IMR-90 (cell line): Measurements from ENCODE around the gene PKP3. TPM values are rescaled to one million over a fixed set of nuclear protein-coding genes. Genes with fewer than 3 reads are reported as not detected.

Source experiments
- ATAC-seq: fragments of 200-7000 bp; cut with Tn5 transposase; 2 replicates; pipeline ENCODE4 v1.9.1; 2020; ENCODE audit warnings: low read depth, mild to moderate bottlenecking, moderate library complexity
- BruUV-seq: library from RNA; stranded (reverse); fragments of 400-500 nt; replicated peaks from 2 replicates; lab custom pipeline; 2021; lab: Mats Ljungman, UMichigan
- CTCF ChIA-PET: fragments of 300-600 bp; formaldehyde crosslinking; extraction: SDS; loops from one replicate; lab custom pipeline; 2021; ENCODE audit warnings: antibody characterized with exemption; lab: Yijun Ruan, JAX
- POLR2A ChIA-PET: fragments of 300-600 bp; sonication (Branson Sonifier 250); formaldehyde crosslinking; loops from one replicate; lab custom pipeline; 2022; ENCODE audit warnings: antibody characterized with exemption; ENCODE audit not compliant: unreplicated experiment; lab: Charles Lee
- DNase-seq: peaks from one replicate; pipeline ENCODE4 v3.0.0; 2013
- H2AFZ ChIP-seq: replicated peaks from 2 replicates; pipeline ENCODE3; 2013; ENCODE audit warnings: low read length, mild to moderate bottlenecking; ENCODE audit not compliant: poor library complexity
- H2AK5ac ChIP-seq: 2 replicates; pipeline ENCODE4 v1.6.1; 2013; ENCODE audit warnings: low read depth, low read length, inconsistent platforms
- H2AK9ac ChIP-seq: replicated peaks from 2 replicates; pipeline ENCODE3; 2013; ENCODE audit warnings: mild to moderate bottlenecking, low read depth, low read length, moderate library complexity; ENCODE audit not compliant: poor library complexity
- H2BK120ac ChIP-seq: 2 replicates; pipeline ENCODE4 v1.6.1; 2013; ENCODE audit warnings: low read depth, low read length, inconsistent platforms
- H2BK15ac ChIP-seq: 3 replicates; pipeline ENCODE4 v1.6.1; 2013; ENCODE audit warnings: low read depth, low read length, inconsistent platforms
- H2BK20ac ChIP-seq: 2 replicates; pipeline ENCODE4 v1.6.1; 2013; ENCODE audit warnings: low read depth, mild to moderate bottlenecking, inconsistent platforms, low read length, moderate library complexity
- H2BK5ac ChIP-seq: 2 replicates; pipeline ENCODE4 v1.6.1; 2013; ENCODE audit warnings: mild to moderate bottlenecking, low read depth, low read length, inconsistent platforms; ENCODE audit not compliant: poor library complexity, severe bottlenecking
- H3K14ac ChIP-seq: replicated peaks from 2 replicates; pipeline ENCODE4 v1.6.1; 2013; ENCODE audit warnings: low read depth, low read length, inconsistent platforms
- H3K18ac ChIP-seq: 2 replicates; pipeline ENCODE4 v1.6.1; 2013; ENCODE audit warnings: low read depth, low read length, control low read depth
- H3K23ac ChIP-seq: 2 replicates; pipeline ENCODE4 v1.6.1; 2013; ENCODE audit warnings: low read depth, low read length, inconsistent platforms
- H3K27ac ChIP-seq: 2 replicates; pipeline ENCODE4 v1.5.1; 2013; ENCODE audit warnings: mild to moderate bottlenecking, control low read depth, low read length; ENCODE audit not compliant: insufficient read depth
- H3K27me3 ChIP-seq: 2 replicates; pipeline ENCODE4 v1.6.1; 2013; ENCODE audit warnings: low read length; ENCODE audit not compliant: control insufficient read depth, insufficient read depth
- H3K36me3 ChIP-seq: 2 replicates; pipeline ENCODE4 v1.6.1; 2013; ENCODE audit warnings: low read length, mixed read lengths; ENCODE audit not compliant: control insufficient read depth, insufficient read depth
- H3K4ac ChIP-seq: 2 replicates; pipeline ENCODE4 v1.6.1; 2013; ENCODE audit warnings: low read depth, low read length, inconsistent platforms
- H3K4me1 ChIP-seq: 2 replicates; pipeline ENCODE4 v1.6.1; 2013; ENCODE audit warnings: low read length, mixed read lengths; ENCODE audit not compliant: control insufficient read depth, insufficient read depth
- H3K4me2 ChIP-seq: 2 replicates; pipeline ENCODE4 v1.6.1; 2013; ENCODE audit warnings: low read depth, mild to moderate bottlenecking, control low read depth, low read length, moderate library complexity
- H3K4me3 ChIP-seq: 2 replicates; pipeline ENCODE4 v1.5.1; 2013; ENCODE audit warnings: low read depth, mild to moderate bottlenecking, control low read depth, low read length, moderate library complexity; ENCODE audit not compliant: insufficient read depth
- H3K56ac ChIP-seq: 2 replicates; pipeline ENCODE4 v1.6.1; 2013; ENCODE audit warnings: low read length, inconsistent platforms; ENCODE audit not compliant: insufficient read depth; ENCODE audit errors: extremely low read depth
- H3K79me1 ChIP-seq, 2 experiments: 2 replicates each; pipeline ENCODE4 v1.6.1; 2013; ENCODE audit warnings: low read length in 2 of 2, inconsistent platforms in 1 of 2, low read depth in 1 of 2
- H3K9ac ChIP-seq: 2 replicates; pipeline ENCODE4 v1.6.1; 2013; ENCODE audit warnings: low read depth, low read length, control low read depth
- H3K9me1 ChIP-seq: 2 replicates; pipeline ENCODE4 v1.6.1; 2013; ENCODE audit warnings: low read length, inconsistent platforms; ENCODE audit not compliant: insufficient read depth
- H3K9me3 ChIP-seq: 2 replicates; pipeline ENCODE4 v1.6.1; 2013; ENCODE audit warnings: low read length; ENCODE audit not compliant: control insufficient read depth, insufficient read depth
- H4K20me1 ChIP-seq: 2 replicates; pipeline ENCODE4 v1.6.1; 2013; ENCODE audit warnings: low read length, inconsistent platforms; ENCODE audit not compliant: insufficient read depth
- H4K5ac ChIP-seq: 2 replicates; pipeline ENCODE4 v1.6.1; 2013; ENCODE audit warnings: mild to moderate bottlenecking, low read depth, low read length, control low read depth
- H4K8ac ChIP-seq, 2 experiments: 2 replicates each; pipeline ENCODE4 v1.6.1; 2013; ENCODE audit warnings: low read depth in 2 of 2, low read length in 2 of 2, control low read depth in 1 of 2, inconsistent platforms in 1 of 2
- H4K91ac ChIP-seq: 2 replicates; pipeline ENCODE4 v1.6.1; 2013; ENCODE audit warnings: low read depth, low read length, inconsistent platforms; ENCODE audit not compliant: insufficient read depth
- BHLHE40 ChIP-seq: fragments of 150-350 bp; IDR thresholded peaks from 2 replicates; pipeline ENCODE4 v1.6.1; 2016; ENCODE audit warnings: mild to moderate bottlenecking, low read depth, low read length
- CEBPB ChIP-seq: IDR thresholded peaks from 2 replicates; pipeline ENCODE4 v1.6.1; 2012; ENCODE audit warnings: low read depth, low read length, improper control_type of control experiment
- CHD1 ChIP-seq: IDR thresholded peaks from 2 replicates; pipeline ENCODE4 v1.6.1; 2012; ENCODE audit warnings: low read depth, low read length, improper control_type of control experiment
- CTCF ChIP-seq: conservative IDR thresholded peaks from 2 replicates; pipeline ENCODE4 v1.5.1; 2012; ENCODE audit warnings: mild to moderate bottlenecking, low read depth, low read length, improper control_type of control experiment
- POLR2A ChIP-seq: IDR thresholded peaks from 2 replicates; pipeline ENCODE4 v1.6.1; 2012; ENCODE audit warnings: mild to moderate bottlenecking, low read depth, low read length
- USF2 ChIP-seq: fragments of 150-350 bp; IDR thresholded peaks from 2 replicates; pipeline ENCODE4 v1.6.1; 2017; ENCODE audit warnings: mild to moderate bottlenecking, antibody characterized with exemption, low read length, low read depth
- WGBS, 2 experiments: methylation state at CpG; one replicate each; pipeline versions ENCODE4 v1.1.5 to v1.1.7; 2013; ENCODE audit warnings: missing lambda C conversion rate in 2 of 2; ENCODE audit not compliant: insufficient read length in 1 of 2; ENCODE audit errors: extremely low coverage in 2 of 2; 5-methylcytosine and 5-hydroxymethylcytosine counted together
- dilution Hi-C: fragments of 300-500 bp; cut with HindIII; formaldehyde crosslinking; loops from one replicate; pipeline ENCODE4 v1.14.3; 2018; ENCODE audit warnings: low sequenced_read_pairs; ENCODE audit not compliant: unreplicated experiment
- in situ Hi-C: fragments of 300-500 bp; cut with MboI; formaldehyde crosslinking; loops from 3 replicates; pipeline ENCODE4 v1.14.3; 2019; ENCODE audit warnings: low sequenced_read_pairs, inconsistent platforms, mixed read lengths
- intact Hi-C: fragments of 100-400 bp; cut with micrococcal nuclease; formaldehyde crosslinking; loops from 2 replicates; pipeline ENCODE4 v1.10.0; 2022
- polyA plus RNA-seq, 3 experiments: library from polyadenylated mRNA; depleted of rRNA; stranded (reverse); fragments of >200 nt; gene quantifications; 2 replicates each; pipeline ENCODE4 v1.2.3, GENCODE V29; 2012; ENCODE audit warnings: low replicate concordance in 1 of 3
- total RNA-seq: library from RNA; depleted of rRNA; stranded (reverse); fragments of >200 nt; gene quantifications from 2 replicates; pipeline ENCODE4 v1.2.3, GENCODE V29; 2012

PKP3 gene
- total and polyA plus RNA-seq, 2 of the 4 experiments (the other 2 are of a cell fraction), result 1.5 to 2.2 TPM

DNA sequence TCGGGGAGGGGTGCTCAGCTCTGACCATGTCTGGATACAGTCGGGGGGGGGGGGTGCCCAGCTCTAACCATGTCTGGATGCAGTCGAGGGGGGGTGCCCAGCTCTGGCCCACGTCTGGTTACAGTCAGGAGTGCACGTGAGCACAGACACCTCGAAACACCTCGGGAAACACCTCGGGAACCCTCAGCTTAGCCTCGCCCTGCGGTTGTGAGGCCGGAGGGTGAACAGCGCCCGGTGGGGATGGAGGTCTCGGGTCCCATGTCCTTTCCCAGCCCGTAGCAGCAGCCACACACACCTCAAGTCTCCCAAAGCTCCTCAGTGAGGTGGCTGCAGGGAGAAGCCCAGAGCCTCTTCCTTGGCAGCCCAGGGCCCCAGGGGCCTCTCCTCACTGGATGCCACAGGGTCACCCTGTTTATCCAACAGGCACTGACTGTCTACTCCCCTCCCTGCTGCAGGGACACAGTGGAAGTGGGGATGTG, 18.7 kb downstream of the PKP3 start:
- H3K4me1 ChIP-seq, result peaks cover 14% of the 10 kb centered on the region
- POLR2A ChIA-PET, result no interaction called here
- no peak overlapping the region for H2BK120ac ChIP-seq
- CTCF ChIA-PET, result no interaction called here
- H2AK9ac ChIP-seq, result no peak overlapping the region
- no peak overlapping the region for H4K91ac ChIP-seq
- no peak overlapping the region for H3K14ac ChIP-seq
- H3K9me3 ChIP-seq, result no peaks in the 10 kb centered on the region
- H3K79me1 ChIP-seq, result no peaks in the 10 kb centered on the region
- no peak overlapping the region for H3K4me2 ChIP-seq
- no peak overlapping the region for H3K56ac ChIP-seq
- no peak for ATAC-seq
- H3K36me3 ChIP-seq, result no peaks in the 10 kb centered on the region
- H3K27ac ChIP-seq, result no peak overlapping the region
- H3K23ac ChIP-seq, result no peak overlapping the region
- H3K4me3 ChIP-seq, result no peak overlapping the region
- dilution Hi-C loops, result no loop called here
- DNase-seq, result no peak
- peaks cover 15% of the 10 kb centered on the region for H3K27me3 ChIP-seq
- BruUV-seq, result no TSS peak
- in situ Hi-C loops, result no loop called here
- no peak overlapping the region for H2AFZ ChIP-seq
- H4K8ac ChIP-seq, result no peak overlapping the region
- no peak overlapping the region for H3K9ac ChIP-seq
- H3K18ac ChIP-seq, result no peak overlapping the region
- H2AK5ac ChIP-seq, result no peak overlapping the region
- H2BK5ac ChIP-seq, result no peak overlapping the region
- 0 out of 2 replicates have a peak, but pooled peaks cover 5% of the 10 kb centered on the region for H3K9me1 ChIP-seq
- no peak overlapping the region for H2BK15ac ChIP-seq
- intact Hi-C loops, result no loop called here
- no peak overlapping the region for H2BK20ac ChIP-seq
- H4K5ac ChIP-seq, result no peak overlapping the region
- no peak overlapping the region for H3K4ac ChIP-seq
- WGBS, 2 experiments, result 60% methylated on average over 1 of the region's 15 CpGs; no CpG with 5 or more reads in 1 of the 2 experiments
- no peaks in the 10 kb centered on the region for H4K20me1 ChIP-seq
- no peak for TF ChIP-seq POLR2A
- TF ChIP-seq USF2, result no peak
- no peak for TF ChIP-seq CHD1
- TF ChIP-seq CEBPB, result no peak
- TF ChIP-seq BHLHE40, result no peak
- TF ChIP-seq CTCF, result no peak
